Keratinocyte (primary cell): ENCODE measurements around the gene ACADSB. TPM values are rescaled to one million over a fixed set of nuclear protein-coding genes. Genes with fewer than 3 reads are reported as not detected.

Experiments used
- DNase-seq: peaks from one replicate; pipeline ENCODE4 v3.0.0-alpha.2; 2011; ENCODE audit warnings: low read depth, missing footprints, low spot score
- FAIRE-seq: peaks from 2 replicates; lab custom pipeline; 2011; peaks lifted over from hg19 to GRCh38; lab: Jason Lieb, UNC
- H2AFZ ChIP-seq: 2 replicates; pipeline ENCODE4 v1.6.0; 2012; ENCODE audit warnings: low read length, control low read depth, inconsistent platforms; ENCODE audit not compliant: control insufficient read depth
- H3K27ac ChIP-seq: 2 replicates; pipeline ENCODE4 v1.5.1; 2011; ENCODE audit warnings: low read length; ENCODE audit not compliant: control insufficient read depth, insufficient read depth
- H3K27me3 ChIP-seq: 3 replicates; pipeline ENCODE4 v1.6.0; 2011; ENCODE audit warnings: low read length; ENCODE audit not compliant: control insufficient read depth, insufficient read depth; ENCODE audit errors: extremely low read depth
- H3K36me3 ChIP-seq, 2 experiments: 2 replicates in 1 of 2; 3 replicates in 1 of 2; pipeline ENCODE4 v1.5.1; 2011; ENCODE audit warnings: low read length in 2 of 2, mild to moderate bottlenecking in 1 of 2; ENCODE audit not compliant: control insufficient read depth in 2 of 2, insufficient read depth in 2 of 2; ENCODE audit errors: extremely low read depth in 1 of 2
- H3K4me1 ChIP-seq: 3 replicates; pipeline ENCODE4 v1.5.1; 2011; ENCODE audit warnings: low read length; ENCODE audit not compliant: control insufficient read depth, insufficient read depth; ENCODE audit errors: extremely low read depth
- H3K4me2 ChIP-seq: 3 replicates; pipeline ENCODE4 v1.6.0; 2011; ENCODE audit warnings: low read depth, low read length; ENCODE audit not compliant: control insufficient read depth, insufficient read depth; ENCODE audit errors: extremely low read depth
- H3K4me3 ChIP-seq, 3 experiments: fragments of 200-600 bp in 1 of 3; sonication (generic) in 1 of 3; 2 replicates in 2 of 3; 3 replicates in 1 of 3; pipeline ENCODE4 v1.5.1; 2011 to 2016; ENCODE audit warnings: low read length in 3 of 3, mild to moderate bottlenecking in 3 of 3, control low read depth in 2 of 3, inconsistent platforms in 1 of 3, low read depth in 1 of 3, mixed read lengths in 1 of 3, mixed run types in 1 of 3, moderate library complexity in 1 of 3; ENCODE audit not compliant: control insufficient read depth in 2 of 3, insufficient read depth in 2 of 3; ENCODE audit errors: extremely low read depth in 1 of 3
- H3K79me2 ChIP-seq: 2 replicates; pipeline ENCODE4 v1.6.0; 2012; ENCODE audit warnings: low read length; ENCODE audit not compliant: control insufficient read depth, insufficient read depth
- H3K9ac ChIP-seq: 3 replicates; pipeline ENCODE4 v1.6.0; 2011; ENCODE audit warnings: low read length; ENCODE audit not compliant: control insufficient read depth, insufficient read depth; ENCODE audit errors: extremely low read depth
- H3K9me1 ChIP-seq: 3 replicates; pipeline ENCODE4 v1.6.0; 2011; ENCODE audit warnings: low read length; ENCODE audit not compliant: control insufficient read depth, insufficient read depth; ENCODE audit errors: extremely low read depth
- H3K9me3 ChIP-seq: 2 replicates; pipeline ENCODE4 v1.5.1; 2012; ENCODE audit warnings: low read depth, low read length; ENCODE audit not compliant: control insufficient read depth
- H4K20me1 ChIP-seq: 3 replicates; pipeline ENCODE4 v1.6.0; 2011; ENCODE audit warnings: low read length; ENCODE audit not compliant: control insufficient read depth, insufficient read depth; ENCODE audit errors: extremely low read depth
- EZH2 ChIP-seq: IDR thresholded peaks from one replicate; pipeline ENCODE4 v1.6.1; 2012; ENCODE audit warnings: inconsistent platforms, mild to moderate bottlenecking, low read length, moderate library complexity
- dilution Hi-C: fragments of 300-500 bp; cut with MboI; formaldehyde crosslinking; loops from one replicate; pipeline ENCODE4 v1.7.0; 2020; ENCODE audit warnings: low sequenced_read_pairs; ENCODE audit not compliant: extremely low pct_ligation_motif_present
- polyA plus RNA-seq, 5 experiments: library from polyadenylated mRNA; depleted of rRNA in 3 of 5; stranded (reverse) in 3 of 5; stranded (forward) in 1 of 5; unstranded in 1 of 5; fragments of >200 nt; gene quantifications; 1 replicate in 1 of 5; 2 replicates in 3 of 5; 3 replicates in 1 of 5; pipeline versions ENCODE4 v1.2.1 to v1.2.3, GENCODE V29; 2011 to 2012; ENCODE audit warnings: missing spikeins in 2 of 5, low read depth in 1 of 5, low replicate concordance in 1 of 5
- TF ChIP-seq, protein P1 (sequence below), 3 experiments: IDR thresholded peaks in 1 of 3; conservative IDR thresholded peaks in 1 of 3; optimal IDR thresholded peaks in 1 of 3; 2 replicates in 2 of 3; 3 replicates in 1 of 3; pipeline versions ENCODE3 to v1.5.1; 2011; ENCODE audit warnings: low read length in 3 of 3, mild to moderate bottlenecking in 3 of 3, moderate library complexity in 2 of 3, control low read depth in 1 of 3, inconsistent platforms in 1 of 3; ENCODE audit not compliant: insufficient read depth in 2 of 3; ENCODE audit errors: extremely low read depth in 1 of 3

ACADSB gene
- polyA plus RNA-seq, 1 donor (not counting 4 experiments of a cell fraction or from before 2014, with no cell fraction given), result 10.1 TPM

- no peak overlapping the region for H3K9ac ChIP-seq
- no peak for FAIRE-seq
- dilution Hi-C loops, result no loop called here
Observed at GRCh38 chr10:123034332-123034731, 25.5 kb downstream of the ACADSB start.

GRCh38 chr10:123035467-123036086 lies 26.8 kb downstream of the ACADSB start:
- DNase-seq (no peak), FAIRE-seq (no peak)
- H2AFZ ChIP-seq, result no peak overlapping the region

More at GRCh38 chr10:123034332-123034731, 25.5 kb downstream of the ACADSB start:
- TF ChIP-seq, protein P1, sequence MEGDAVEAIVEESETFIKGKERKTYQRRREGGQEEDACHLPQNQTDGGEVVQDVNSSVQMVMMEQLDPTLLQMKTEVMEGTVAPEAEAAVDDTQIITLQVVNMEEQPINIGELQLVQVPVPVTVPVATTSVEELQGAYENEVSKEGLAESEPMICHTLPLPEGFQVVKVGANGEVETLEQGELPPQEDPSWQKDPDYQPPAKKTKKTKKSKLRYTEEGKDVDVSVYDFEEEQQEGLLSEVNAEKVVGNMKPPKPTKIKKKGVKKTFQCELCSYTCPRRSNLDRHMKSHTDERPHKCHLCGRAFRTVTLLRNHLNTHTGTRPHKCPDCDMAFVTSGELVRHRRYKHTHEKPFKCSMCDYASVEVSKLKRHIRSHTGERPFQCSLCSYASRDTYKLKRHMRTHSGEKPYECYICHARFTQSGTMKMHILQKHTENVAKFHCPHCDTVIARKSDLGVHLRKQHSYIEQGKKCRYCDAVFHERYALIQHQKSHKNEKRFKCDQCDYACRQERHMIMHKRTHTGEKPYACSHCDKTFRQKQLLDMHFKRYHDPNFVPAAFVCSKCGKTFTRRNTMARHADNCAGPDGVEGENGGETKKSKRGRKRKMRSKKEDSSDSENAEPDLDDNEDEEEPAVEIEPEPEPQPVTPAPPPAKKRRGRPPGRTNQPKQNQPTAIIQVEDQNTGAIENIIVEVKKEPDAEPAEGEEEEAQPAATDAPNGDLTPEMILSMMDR (optimal IDR thresholded peaks at IDR 0.05 in 1 of 3, IDR thresholded peaks at IDR 0.05 in 1 of 3, conservative IDR thresholded peaks at IDR 0.05 in 1 of 3; ENCODE audit: extremely low read depth in 1 of 3, insufficient read depth in 2 of 3, low read length in 3 of 3), result no peak
- no peak for TF ChIP-seq EZH2
- no peaks in the 10 kb centered on the region for H3K27me3 ChIP-seq
- H3K27ac ChIP-seq, result no peak overlapping the region
- DNase-seq, result no peak
- H3K9me1 ChIP-seq, result no peaks in the 10 kb centered on the region
- H3K4me2 ChIP-seq, result no peak overlapping the region
- H3K79me2 ChIP-seq, result no peaks in the 10 kb centered on the region
- H3K4me3 ChIP-seq, result no peak overlapping the region
- H3K9me3 ChIP-seq, result no peaks in the 10 kb centered on the region
- no peaks in the 10 kb centered on the region for H3K36me3 ChIP-seq
- no peak overlapping the region for H2AFZ ChIP-seq
- H4K20me1 ChIP-seq, result no peaks in the 10 kb centered on the region
- H3K4me1 ChIP-seq, result no peaks in the 10 kb centered on the region

More at GRCh38 chr10:123035467-123036086, 26.8 kb downstream of the ACADSB start:
- dilution Hi-C loops, result no loop called here
- Histone ChIP-seq H3K4me3 (no peak overlapping the region), H3K9me1 (no peaks in the 10 kb centered on the region), H3K9me3 (no peaks in the 10 kb centered on the region), H3K36me3 (no peaks in the 10 kb centered on the region), H3K79me2 (no peaks in the 10 kb centered on the region), H4K20me1 (no peaks in the 10 kb centered on the region), H3K27ac (no peak overlapping the region), H3K4me1 (no peaks in the 10 kb centered on the region), H3K27me3 (no peaks in the 10 kb centered on the region), H3K4me2 (no peak overlapping the region), H3K9ac (no peak overlapping the region)
- no peak for TF ChIP-seq EZH2
- TF ChIP-seq, protein P1 (optimal IDR thresholded peaks at IDR 0.05 in 1 of 3, IDR thresholded peaks at IDR 0.05 in 1 of 3, conservative IDR thresholded peaks at IDR 0.05 in 1 of 3; ENCODE audit: extremely low read depth in 1 of 3, insufficient read depth in 2 of 3, low read length in 3 of 3), result no peak
